ENCODE data around the gene RTTN.

Gene RTTN

GRCh38 chr18:70073432-70073831 lies 132.1 kb downstream of the RTTN start:
- no peak overlapping the region for H3K4me3 ChIP-seq (replicated peaks; ENCODE audit: low read depth, low read length)
- no peak for DNase-seq (ENCODE audit: extremely low read depth, low read depth)
- no peak for TF ChIP-seq CTCF (IDR thresholded peaks at IDR 0.05; ENCODE audit: low read depth, low read length, missing control alignments)

GRCh38 chr18:70072678-70073077 lies 132.8 kb downstream of the RTTN start:
- H3K4me3 ChIP-seq (replicated peaks; ENCODE audit: low read depth, low read length) = no peak overlapping the region
- TF ChIP-seq CTCF (IDR thresholded peaks at IDR 0.05; ENCODE audit: low read depth, low read length, missing control alignments) = no peak
- DNase-seq (ENCODE audit: extremely low read depth, low read depth) = no peak

- no peak overlapping the region for H3K4me3 ChIP-seq (replicated peaks; ENCODE audit: low read depth, low read length)
- TF ChIP-seq CTCF (IDR thresholded peaks at IDR 0.05; ENCODE audit: low read depth, low read length, missing control alignments) = no peak
- DNase-seq (ENCODE audit: extremely low read depth, low read depth) = no peak
Measured at GRCh38 chr18:70069965-70070364, 135.5 kb downstream of the RTTN start.

- no peak overlapping the region for H3K4me3 ChIP-seq (replicated peaks; ENCODE audit: low read depth, low read length)
- no peak for TF ChIP-seq CTCF (IDR thresholded peaks at IDR 0.05; ENCODE audit: low read depth, low read length, missing control alignments)
- no peak for DNase-seq (ENCODE audit: extremely low read depth, low read depth)
Measured at GRCh38 chr18:70069382-70069781, 136.1 kb downstream of the RTTN start.

- no peak for DNase-seq (ENCODE audit: extremely low read depth, low read depth)
- no peak overlapping the region for H3K4me3 ChIP-seq (replicated peaks; ENCODE audit: low read depth, low read length)
- no peak for TF ChIP-seq CTCF (IDR thresholded peaks at IDR 0.05; ENCODE audit: low read depth, low read length, missing control alignments)
Measured at GRCh38 chr18:70068981-70069380, 136.5 kb downstream of the RTTN start.

- no peak overlapping the region for H3K4me3 ChIP-seq (replicated peaks; ENCODE audit: low read depth, low read length)
- TF ChIP-seq CTCF (IDR thresholded peaks at IDR 0.05; ENCODE audit: low read depth, low read length, missing control alignments) = no peak
- DNase-seq (ENCODE audit: extremely low read depth, low read depth) = no peak
Measured at GRCh38 chr18:70059684-70060083, 145.8 kb downstream of the RTTN start.

- H3K4me3 ChIP-seq (replicated peaks; ENCODE audit: low read depth, low read length) = no peak overlapping the region
- no peak for TF ChIP-seq CTCF (IDR thresholded peaks at IDR 0.05; ENCODE audit: low read depth, low read length, missing control alignments)
- DNase-seq (ENCODE audit: extremely low read depth, low read depth) = no peak
Measured at GRCh38 chr18:70058916-70059315, 146.6 kb downstream of the RTTN start.
